Right cardiac atrium (tissue), 5 donors: ENCODE results near the gene SPATA6L. TPM values are rescaled to one million over a fixed set of nuclear protein-coding genes. Genes with fewer than 3 reads are reported as not detected.

Experiments used
- ATAC-seq, 2 donors: fragments of 200-7000 bp; cut with Tn5 transposase; one replicate each; pipeline versions ENCODE4 v1.8.0 to v1.9.1; 2020; ENCODE audit warnings: moderate library complexity in 2 of 2, mild to moderate bottlenecking in 1 of 2
- DNase-seq, 3 donors: peaks; one replicate each; pipeline ENCODE4 v3.0.0-alpha.2; 2020
- H3K27ac ChIP-seq: one replicate; pipeline ENCODE4 v1.5.1; 2013; ENCODE audit warnings: mild to moderate bottlenecking, low read length, control low read depth, moderate library complexity
- H3K27me3 ChIP-seq: one replicate; pipeline ENCODE4 v1.6.1; 2013; ENCODE audit not compliant: control insufficient read depth, insufficient read depth
- H3K4me1 ChIP-seq: one replicate; pipeline ENCODE4 v1.6.1; 2013; ENCODE audit warnings: low read length; ENCODE audit not compliant: control insufficient read depth, insufficient read depth
- H3K4me3 ChIP-seq: one replicate; pipeline ENCODE4 v1.5.1; 2013; ENCODE audit warnings: low read length, control low read depth
- H3K9me3 ChIP-seq: one replicate; pipeline ENCODE4 v1.6.1; 2013; ENCODE audit warnings: low read length; ENCODE audit not compliant: control insufficient read depth
- WGBS: extraction: QIAGEN DNeasy Blood & Tissue Kit; methylation state at CpG from one replicate; pipeline ENCODE4 v1.1.7; 2013; 5-methylcytosine and 5-hydroxymethylcytosine counted together
- intact Hi-C, 4 donors: fragments of 100-400 bp; cut with DNase I; formaldehyde crosslinking; loops; one replicate each; pipeline versions ENCODE4 v1.11.0 to v1.14.0; 2022 to 2023
- polyA plus RNA-seq: library from polyadenylated mRNA; stranded (reverse); fragments of 200-250 nt; gene quantifications from one replicate; pipeline ENCODE4 v1.2.3, GENCODE V29; 2013
- total RNA-seq, 4 donors: library from RNA; stranded (reverse); fragmentation: NEBNext Ultra II Directional; extraction: Animal tissue kit (Norgen Biotek cat#: 25700); gene quantifications; one replicate each; pipeline ENCODE4 v1.2.1, GENCODE V29; 2021
- donor health status: healthy with polysubstance abuse.
- donor health status: DM: no; HTN: yes; CAD: no.
- donor health status: DM: no; HTN: no; CAD: no.
- donor health status: DM: no; HTN: yes; CAD: no; lungs with severe emphysema.
- donor health status: DM: yes; HTN: yes; CAD: no.

The SPATA6L gene
- total and polyA plus RNA-seq, 5 donors: 0.59 to 1.7 (median 1.6) TPM

GRCh38 chr9:4677392-4677791 lies 11.1 kb upstream of the SPATA6L start:
- Histone ChIP-seq H3K27ac (no peak overlapping the region), H3K4me1 (peaks cover 2% of the 10 kb centered on the region), H3K27me3 (no peaks in the 10 kb centered on the region), H3K4me3 (no peak overlapping the region), H3K9me3 (no peaks in the 10 kb centered on the region)
- 65% methylated on average over 3 of the region's 3 CpGs for WGBS
- intact Hi-C loops: loop anchor here in 1 of 4 donors (5.0 kb wide), 1 partner anchor 65 kb away; the partner anchor contains the start of gene AK3
- no peak for ATAC-seq
- DNase-seq: no peak

- H3K27ac ChIP-seq: no peak overlapping the region
- H3K27me3 ChIP-seq: no peaks in the 10 kb centered on the region
- DNase-seq (no peak), ATAC-seq (no peak)
- no peaks in the 10 kb centered on the region for H3K9me3 ChIP-seq
- intact Hi-C loops: loop anchor here in 1 of 4 donors (5.0 kb wide), 1 partner anchor 68 kb away; the partner anchor contains the start of gene AK3
- no peak overlapping the region for H3K4me3 ChIP-seq
- H3K4me1 ChIP-seq: peaks cover 2% of the 10 kb centered on the region
Observed at GRCh38 chr9:4674783-4675182, 8.5 kb upstream of the SPATA6L start.

GRCh38 chr9:4671737-4672136 lies 5.5 kb upstream of the SPATA6L start:
- no peak overlapping the region for H3K27ac ChIP-seq
- WGBS: 98% methylated on average over 1 of the region's 1 CpG
- no peaks in the 10 kb centered on the region for H3K9me3 ChIP-seq
- no peaks in the 10 kb centered on the region for H3K27me3 ChIP-seq
- no peak overlapping the region for H3K4me3 ChIP-seq
- intact Hi-C loops: no loop called here
- ATAC-seq: no peak
- no peaks in the 10 kb centered on the region for H3K4me1 ChIP-seq
- DNase-seq: no peak

GRCh38 chr9:4670591-4670990 lies 4.3 kb upstream of the SPATA6L start:
- intact Hi-C loops: no loop called here
- no peak for DNase-seq

GRCh38 chr9:4669890-4670289 lies 3.6 kb upstream of the SPATA6L start:
- no peaks in the 10 kb centered on the region for H3K9me3 ChIP-seq
- ATAC-seq: no peak
- H3K4me3 ChIP-seq: no peak overlapping the region
- no peak overlapping the region for H3K27ac ChIP-seq
- H3K27me3 ChIP-seq: no peaks in the 10 kb centered on the region
- no peaks in the 10 kb centered on the region for H3K4me1 ChIP-seq
- intact Hi-C loops: loop anchor here in 1 of 4 donors (10.0 kb wide), 1 partner anchor 65 kb away; no protein-coding TSS in a partner anchor
- DNase-seq: no peak

More at GRCh38 chr9:4670591-4670990, 4.3 kb upstream of the SPATA6L start:
- H3K27me3 ChIP-seq: no peaks in the 10 kb centered on the region
- 88% methylated on average over 3 of the region's 3 CpGs for WGBS
- H3K27ac ChIP-seq: no peak overlapping the region
- no peak for ATAC-seq
- no peak overlapping the region for H3K4me3 ChIP-seq
- no peaks in the 10 kb centered on the region for H3K4me1 ChIP-seq
- H3K9me3 ChIP-seq: no peaks in the 10 kb centered on the region

- Histone ChIP-seq H3K9me3 (no peaks in the 10 kb centered on the region), H3K4me3 (no peak overlapping the region), H3K4me1 (no peaks in the 10 kb centered on the region), H3K27ac (no peak overlapping the region), H3K27me3 (no peaks in the 10 kb centered on the region)
- DNase-seq (no peak), ATAC-seq (no peak)
- 68% methylated on average over 2 of the region's 2 CpGs for WGBS
- intact Hi-C loops: loop anchor here in 1 of 4 donors (10.0 kb wide), 1 partner anchor 66 kb away; no protein-coding TSS in a partner anchor
Observed at GRCh38 chr9:4668604-4669003, 2.3 kb upstream of the SPATA6L start.

- DNase-seq: no peak
- no peaks in the 10 kb centered on the region for H3K9me3 ChIP-seq
- intact Hi-C loops: loop anchor here in 1 of 4 donors (10.0 kb wide), 1 partner anchor 67 kb away; no protein-coding TSS in a partner anchor
- H3K4me1 ChIP-seq: peaks cover 4% of the 10 kb centered on the region
- ATAC-seq: no peak
- WGBS: 100% methylated on average over 1 of the region's 1 CpG
- no peak overlapping the region for H3K4me3 ChIP-seq
- H3K27me3 ChIP-seq: no peaks in the 10 kb centered on the region
- no peak overlapping the region for H3K27ac ChIP-seq
Observed at GRCh38 chr9:4667681-4668080, 1.4 kb upstream of the SPATA6L start.

- 63% methylated on average over 2 of the region's 2 CpGs for WGBS
- peak in 1 of 2 donors; percentile 66 for ATAC-seq
- Histone ChIP-seq H3K27ac (no peak overlapping the region), H3K4me3 (no peak overlapping the region), H3K27me3 (no peaks in the 10 kb centered on the region), H3K4me1 (peaks cover 4% of the 10 kb centered on the region), H3K9me3 (no peaks in the 10 kb centered on the region)
- DNase-seq: no peak
- intact Hi-C loops: loop anchor here in 1 of 4 donors (10.0 kb wide), 1 partner anchor 69 kb away; no protein-coding TSS in a partner anchor
Observed at GRCh38 chr9:4665357-4665756, 923 bp downstream of the SPATA6L start.

GRCh38 chr9:4663956-4664355 lies 2.3 kb downstream of the SPATA6L start:
- Histone ChIP-seq H3K27me3 (no peaks in the 10 kb centered on the region), H3K4me3 (no peak overlapping the region), H3K27ac (no peak overlapping the region), H3K4me1 (peaks cover 4% of the 10 kb centered on the region), H3K9me3 (no peaks in the 10 kb centered on the region)
- DNase-seq (no peak), ATAC-seq (no peak)
- intact Hi-C loops: loop anchor here in 1 of 4 donors (10.0 kb wide), 1 partner anchor 71 kb away; no protein-coding TSS in a partner anchor
- WGBS: 86% methylated on average over 3 of the region's 3 CpGs

- peak; percentile 2 for ATAC-seq
- peaks cover 4% of the 10 kb centered on the region for H3K4me1 ChIP-seq
- peak overlapping the region; percentile 82 for H3K4me3 ChIP-seq
- no peak overlapping the region for H3K27ac ChIP-seq
- 60% methylated on average over 13 of the region's 13 CpGs for WGBS
- no peak for DNase-seq
- intact Hi-C loops: loop anchor here in 1 of 4 donors (10.0 kb wide), 1 partner anchor 72 kb away; no protein-coding TSS in a partner anchor
- H3K27me3 ChIP-seq: no peaks in the 10 kb centered on the region
- no peaks in the 10 kb centered on the region for H3K9me3 ChIP-seq
Observed at GRCh38 chr9:4662989-4663792, 3.1 kb downstream of the SPATA6L start.
